ENCODE results near the gene SSBP4.

DNA sequence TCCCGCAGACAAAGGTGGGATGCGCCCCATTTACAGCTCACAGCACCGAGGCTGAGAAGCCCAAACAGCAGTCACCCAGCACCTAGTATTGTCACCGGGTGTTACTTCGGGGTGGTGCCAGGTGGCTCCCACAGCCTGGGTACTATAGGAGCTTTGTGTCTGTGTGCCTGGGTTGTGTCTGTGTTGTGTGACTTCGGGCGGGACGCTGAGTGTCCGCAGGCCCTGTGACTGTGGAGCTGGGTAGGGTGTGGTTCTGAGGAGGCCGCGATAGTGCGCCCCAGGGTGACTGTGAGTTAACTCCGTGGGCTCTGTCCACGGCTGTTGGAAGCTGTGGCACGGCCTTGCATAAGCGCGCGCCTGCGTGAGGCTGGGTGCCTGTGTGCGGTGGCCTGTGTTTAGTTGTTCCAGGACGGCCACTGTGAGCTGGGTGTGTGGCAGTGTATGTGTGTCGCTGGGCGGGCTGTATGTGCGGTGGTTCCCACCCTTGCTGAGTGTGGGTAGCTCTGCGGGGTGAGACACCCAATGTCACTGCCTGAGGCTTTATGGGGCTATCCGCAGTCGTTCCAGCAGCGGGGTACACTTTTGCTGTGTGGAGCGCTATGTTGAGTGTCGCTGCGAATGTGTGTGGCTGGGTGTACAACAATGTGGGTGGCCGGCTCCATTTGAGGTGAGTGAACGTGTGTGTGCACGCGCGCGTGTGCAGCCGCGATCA is 559 bp upstream of the SSBP4 start:
- TF ChIP-seq, protein P1, sequence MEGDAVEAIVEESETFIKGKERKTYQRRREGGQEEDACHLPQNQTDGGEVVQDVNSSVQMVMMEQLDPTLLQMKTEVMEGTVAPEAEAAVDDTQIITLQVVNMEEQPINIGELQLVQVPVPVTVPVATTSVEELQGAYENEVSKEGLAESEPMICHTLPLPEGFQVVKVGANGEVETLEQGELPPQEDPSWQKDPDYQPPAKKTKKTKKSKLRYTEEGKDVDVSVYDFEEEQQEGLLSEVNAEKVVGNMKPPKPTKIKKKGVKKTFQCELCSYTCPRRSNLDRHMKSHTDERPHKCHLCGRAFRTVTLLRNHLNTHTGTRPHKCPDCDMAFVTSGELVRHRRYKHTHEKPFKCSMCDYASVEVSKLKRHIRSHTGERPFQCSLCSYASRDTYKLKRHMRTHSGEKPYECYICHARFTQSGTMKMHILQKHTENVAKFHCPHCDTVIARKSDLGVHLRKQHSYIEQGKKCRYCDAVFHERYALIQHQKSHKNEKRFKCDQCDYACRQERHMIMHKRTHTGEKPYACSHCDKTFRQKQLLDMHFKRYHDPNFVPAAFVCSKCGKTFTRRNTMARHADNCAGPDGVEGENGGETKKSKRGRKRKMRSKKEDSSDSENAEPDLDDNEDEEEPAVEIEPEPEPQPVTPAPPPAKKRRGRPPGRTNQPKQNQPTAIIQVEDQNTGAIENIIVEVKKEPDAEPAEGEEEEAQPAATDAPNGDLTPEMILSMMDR (IDR thresholded peaks at IDR 0.05): no peak
- TF ChIP-seq POLR2A (IDR thresholded peaks at IDR 0.05): no peak
